Renal cortical epithelial cell (primary cell): ENCODE results near the gene WEE2. TPM values are rescaled to one million over a fixed set of nuclear protein-coding genes. Genes with fewer than 3 reads are reported as not detected.
"Not testable (repeated sequence)": the region's sequence is repeated elsewhere in the genome, so short reads cannot be mapped to it uniquely, and the experiment has no call there.

Source experiments
- DNase-seq: peaks from one replicate; pipeline ENCODE4 v3.0.0-alpha.2; 2011; ENCODE audit warnings: low read depth
- total RNA-seq: library from RNA; depleted of rRNA; stranded (reverse); fragments of >200 nt; gene quantifications from 2 replicates; pipeline ENCODE4 v1.2.3, GENCODE V29; 2014

WEE2 gene
- total RNA-seq: under 0.01 TPM in 1 of 2 replicates, not detected in the other

DNA sequence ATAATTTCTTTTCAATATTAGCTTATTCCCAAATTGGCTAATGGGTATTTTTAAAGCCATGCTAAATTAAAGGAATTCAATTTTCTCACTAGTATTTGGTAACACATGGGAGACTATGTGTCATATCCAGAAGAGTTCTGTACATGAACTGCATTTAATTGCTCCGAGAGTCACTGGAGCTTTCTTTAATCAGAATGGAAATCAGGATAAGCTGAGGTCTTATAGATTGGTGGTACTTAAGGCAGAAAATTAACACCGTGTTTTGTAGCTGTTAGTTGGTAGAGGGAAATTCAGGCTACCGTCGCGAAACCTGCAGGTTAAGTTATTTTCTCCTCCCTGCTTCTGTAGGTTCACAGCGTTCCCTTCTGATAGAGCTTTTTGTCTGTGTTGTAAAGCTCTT, at the start of gene WEE2:
TSS of gene WEE2 (plus strand) at position 3 of the 400 bp plus-strand sequence. CDS start 406 bp downstream, outside the sequence.
- DNase-seq: no peak

DNA sequence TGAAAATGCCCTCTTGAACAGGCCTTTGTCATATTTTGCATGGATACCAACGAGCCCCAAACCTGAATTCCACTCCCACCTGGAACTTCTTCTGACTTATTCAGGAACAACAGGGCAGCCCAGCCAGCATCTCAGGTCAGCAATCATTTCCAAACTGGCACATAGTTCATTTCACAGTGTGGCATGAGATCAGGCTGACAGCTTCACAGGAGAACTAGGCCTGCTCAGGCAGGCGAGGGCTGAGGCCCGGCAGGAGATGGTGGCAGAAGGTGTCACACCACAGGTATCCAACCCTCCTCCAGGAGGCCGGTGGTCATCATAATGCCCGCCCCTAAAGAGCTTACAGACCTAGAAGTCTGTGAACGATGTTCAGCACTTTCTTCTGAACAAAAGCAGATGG, 48.7 kb upstream of the WEE2 start:
- no peak for DNase-seq

DNA sequence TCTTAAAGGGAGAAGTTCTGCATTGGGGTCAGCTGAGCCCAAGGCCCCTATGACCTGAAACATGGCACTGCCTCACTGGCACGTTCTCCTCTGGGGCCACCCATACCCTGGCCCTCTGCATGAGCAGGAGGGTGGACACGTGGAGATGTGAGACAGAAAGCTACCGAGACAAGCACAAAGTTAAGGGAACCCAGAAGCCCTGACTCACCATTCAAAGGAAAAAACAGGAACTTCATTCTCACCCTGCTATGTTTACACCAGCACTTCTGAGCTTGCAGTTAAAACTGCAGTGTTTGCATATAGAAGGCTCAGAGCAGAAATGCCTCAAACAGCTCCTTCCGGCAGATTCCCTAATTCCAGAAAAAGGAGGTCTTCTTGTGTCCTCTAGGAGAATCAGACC, 47.9 kb upstream of the WEE2 start:
- no peak for DNase-seq

DNA sequence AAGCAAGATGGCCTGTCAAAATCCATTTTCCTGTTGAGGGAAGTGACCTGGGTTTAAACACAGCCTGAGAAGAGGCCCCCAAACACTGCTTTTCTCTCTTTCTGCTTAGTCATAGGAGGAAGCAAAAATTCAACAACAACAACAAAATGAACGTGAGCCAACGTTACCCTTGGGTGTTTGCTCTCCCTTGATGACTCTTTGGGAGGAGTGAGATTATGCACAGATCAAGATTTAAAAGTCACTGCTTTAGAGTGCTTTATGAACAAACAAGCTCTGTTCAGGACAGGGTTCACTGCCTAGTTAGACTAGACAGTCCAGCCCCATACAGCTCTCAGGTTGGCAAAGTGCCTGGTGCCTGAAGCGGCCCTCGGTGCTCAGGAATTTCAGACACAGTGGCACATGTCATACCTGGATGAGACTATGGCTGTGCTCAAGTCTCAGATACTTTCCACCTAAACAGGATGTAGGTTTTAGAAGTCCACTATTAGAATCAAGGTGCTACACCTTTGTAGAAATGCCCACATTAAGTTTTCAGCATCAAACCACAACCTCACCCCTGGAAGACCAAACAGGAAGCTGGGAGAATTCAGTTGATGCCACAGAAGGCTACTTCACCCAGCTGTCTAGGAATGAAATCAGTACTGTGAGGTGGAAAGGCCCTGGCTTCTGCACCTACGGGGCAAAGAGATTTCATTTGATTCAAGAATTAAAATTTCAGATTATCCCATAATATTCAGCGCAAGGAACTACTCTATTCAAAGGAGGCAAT, 44.9 kb upstream of the WEE2 start:
- DNase-seq: peak; percentile 87

DNA sequence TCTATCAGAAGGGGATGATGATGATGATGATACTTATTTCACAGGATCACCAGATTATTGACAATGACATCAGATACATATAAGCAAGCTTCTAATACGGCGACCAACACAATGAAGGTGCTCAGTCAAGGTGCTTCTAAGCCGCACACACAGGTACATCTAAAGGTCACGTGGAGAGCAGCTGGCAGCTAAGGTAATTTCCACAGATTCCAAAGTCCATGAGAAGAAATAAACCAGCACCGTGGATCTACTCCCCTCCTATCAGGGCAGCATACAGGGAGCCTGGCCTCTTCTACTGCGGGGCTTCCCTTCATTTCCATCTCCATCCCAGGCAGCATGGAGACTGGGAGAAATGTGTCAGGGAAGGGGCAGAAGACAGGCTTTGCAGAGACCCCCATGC, 43.7 kb upstream of the WEE2 start:
- no peak for DNase-seq

DNA sequence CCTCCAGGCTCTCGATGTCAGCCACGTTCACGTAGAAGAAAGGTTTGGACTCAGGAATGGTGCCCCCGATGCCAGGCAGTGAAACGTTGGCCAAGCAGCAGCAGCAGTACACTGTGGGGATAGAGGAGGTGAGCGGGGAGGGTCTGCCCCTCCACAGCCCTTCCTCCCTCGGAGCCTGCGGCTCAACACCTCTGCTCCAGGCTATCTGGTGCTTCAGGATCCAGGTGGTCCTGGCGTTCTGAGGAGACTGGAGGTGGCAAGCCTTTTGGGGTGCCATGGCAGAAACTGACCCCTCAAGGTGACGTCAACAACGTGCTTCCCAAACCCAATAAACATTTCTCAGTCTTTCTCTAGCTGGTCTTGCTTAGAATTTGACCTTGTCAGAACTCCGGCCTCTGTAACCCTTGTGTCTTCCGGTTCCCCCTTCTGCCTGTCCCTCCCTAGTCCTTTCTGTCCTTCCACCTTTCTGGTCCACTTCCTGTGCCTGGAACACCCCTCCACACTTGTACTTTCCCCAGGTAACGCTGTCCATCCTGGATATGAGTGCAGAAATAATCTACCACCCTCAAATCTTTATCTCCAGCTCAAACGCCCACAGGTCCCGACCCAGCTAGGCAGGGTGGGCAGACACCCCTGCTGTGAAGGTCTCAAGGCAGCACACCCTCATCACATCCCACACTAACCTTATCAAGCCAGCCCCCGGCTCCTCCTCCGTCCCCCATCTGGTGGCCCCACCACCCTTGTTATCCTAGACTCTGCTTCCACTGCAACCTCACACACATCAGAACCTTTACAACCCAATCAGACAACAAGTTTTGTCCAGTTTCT, 42.7 kb upstream of the WEE2 start:
- no peak for DNase-seq

DNA sequence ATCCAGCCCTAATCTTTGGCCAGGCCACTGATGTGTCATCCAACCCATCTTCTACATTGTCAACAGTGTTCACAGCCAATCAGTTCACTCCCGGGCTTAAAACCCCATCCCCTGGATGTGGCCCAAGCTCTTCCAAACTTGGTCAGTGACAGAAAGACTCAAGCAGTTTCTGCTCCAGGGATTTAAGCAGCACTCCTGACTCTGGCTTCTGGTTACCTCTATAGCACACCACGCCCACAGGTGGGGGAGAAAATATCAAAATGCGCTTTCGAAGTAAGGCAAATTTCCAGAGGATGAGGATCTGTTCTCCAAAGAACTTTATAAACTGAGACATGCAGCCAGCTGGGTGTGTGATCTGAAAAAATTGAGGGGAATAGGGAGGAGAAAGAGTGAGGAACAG, 42.1 kb upstream of the WEE2 start:
- no peak for DNase-seq

DNA sequence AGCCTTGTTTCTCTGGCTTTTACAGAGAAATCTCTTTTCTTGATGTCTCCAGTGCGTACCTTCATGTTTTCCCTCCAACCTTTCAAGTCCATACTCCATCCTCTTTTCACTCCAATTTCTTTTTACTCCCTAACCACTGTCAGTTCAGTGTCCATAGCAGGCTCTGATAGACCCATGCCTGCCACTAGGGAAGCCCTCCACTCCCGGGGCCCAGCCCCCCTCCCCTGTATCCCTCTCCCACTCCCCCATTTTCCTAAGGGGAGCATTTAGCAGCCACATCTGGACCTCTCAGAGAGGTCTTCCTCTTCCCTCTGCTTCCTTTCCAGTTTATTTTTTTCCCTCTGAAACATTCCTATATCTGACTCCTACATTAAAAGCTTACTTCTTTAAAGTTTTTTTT, 39.3 kb upstream of the WEE2 start:
- DNase-seq: no peak

DNA sequence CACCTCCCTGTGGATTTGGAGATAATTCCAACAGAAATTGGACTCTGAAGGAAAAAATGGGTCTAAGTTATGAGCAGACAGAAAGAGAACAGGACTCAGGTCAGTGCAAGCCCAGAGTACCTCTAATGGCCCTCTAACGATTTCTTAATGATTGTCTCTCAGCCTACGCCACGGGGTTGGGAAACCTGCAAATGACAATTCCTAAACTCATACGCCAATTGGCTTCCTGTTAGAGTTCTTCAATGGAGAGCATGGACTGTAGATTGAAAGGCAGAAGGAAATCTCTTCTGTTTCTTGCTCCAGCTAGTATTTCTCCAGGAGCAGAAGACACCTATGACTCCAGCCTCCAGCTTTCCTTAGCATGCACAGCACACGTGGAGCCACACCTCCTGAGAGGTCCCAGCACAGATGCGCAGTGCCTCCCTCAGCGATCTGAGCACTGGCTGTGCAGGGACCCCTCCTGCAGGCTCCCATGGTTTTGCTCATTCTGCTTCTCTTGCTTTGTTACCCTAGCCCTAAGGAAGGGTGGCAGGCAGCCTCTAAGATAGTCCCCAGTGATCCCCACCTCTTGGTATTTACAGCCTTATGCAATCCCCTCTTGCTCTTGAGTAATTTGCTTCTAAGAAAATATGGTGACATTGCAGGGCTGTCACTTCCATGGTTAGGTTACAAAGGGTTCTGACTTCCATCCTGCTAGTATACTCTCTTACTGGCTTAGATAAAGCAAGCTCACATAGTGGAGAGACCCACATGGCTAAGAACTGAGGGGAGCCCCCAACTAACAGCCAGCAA, 36.3 kb upstream of the WEE2 start:
- no peak for DNase-seq

DNA sequence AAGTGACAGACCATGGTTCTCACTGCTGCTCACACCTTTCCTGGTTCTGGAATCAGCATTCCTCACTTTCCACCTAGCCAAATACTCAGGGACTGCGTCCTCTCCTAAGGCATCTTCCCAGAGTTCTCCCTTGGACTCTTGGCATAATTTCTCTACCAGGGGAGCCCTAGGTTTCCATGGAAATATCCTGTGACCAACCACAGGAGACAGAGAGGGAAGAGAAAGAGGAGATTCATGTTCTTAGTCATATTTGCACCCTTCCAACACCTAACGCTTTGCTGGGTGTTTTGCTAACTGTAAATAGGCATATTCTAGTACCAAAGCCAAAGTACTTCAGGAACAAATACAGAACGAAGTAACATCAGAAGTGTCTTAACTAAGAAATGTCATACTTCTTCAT, 34.8 kb upstream of the WEE2 start:
- DNase-seq: peak; percentile 25

DNA sequence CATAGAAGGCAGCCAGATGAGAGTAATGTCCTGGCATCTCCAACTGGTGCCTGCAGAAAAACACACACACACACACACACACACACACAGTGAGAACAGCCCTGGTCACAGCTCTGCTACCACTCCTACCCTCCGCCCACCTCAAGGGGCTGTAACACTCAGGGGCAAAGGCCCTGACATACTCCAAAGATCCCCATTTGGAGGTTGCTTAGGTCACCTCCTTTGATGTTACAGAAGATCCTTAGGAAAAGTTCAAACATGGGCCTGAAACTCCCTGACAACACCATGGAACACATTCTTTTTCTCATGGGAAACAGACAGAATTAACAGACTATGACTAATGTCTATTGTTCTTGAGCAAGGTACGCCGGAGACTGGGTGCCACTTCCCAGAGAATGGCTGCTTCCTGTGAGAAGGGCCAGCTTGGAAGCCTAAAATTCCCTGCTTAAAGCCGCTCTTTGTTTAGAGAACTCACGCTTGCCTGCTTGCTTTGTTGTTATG, 33.9 kb upstream of the WEE2 start:
- peak; percentile 98 for DNase-seq

DNA sequence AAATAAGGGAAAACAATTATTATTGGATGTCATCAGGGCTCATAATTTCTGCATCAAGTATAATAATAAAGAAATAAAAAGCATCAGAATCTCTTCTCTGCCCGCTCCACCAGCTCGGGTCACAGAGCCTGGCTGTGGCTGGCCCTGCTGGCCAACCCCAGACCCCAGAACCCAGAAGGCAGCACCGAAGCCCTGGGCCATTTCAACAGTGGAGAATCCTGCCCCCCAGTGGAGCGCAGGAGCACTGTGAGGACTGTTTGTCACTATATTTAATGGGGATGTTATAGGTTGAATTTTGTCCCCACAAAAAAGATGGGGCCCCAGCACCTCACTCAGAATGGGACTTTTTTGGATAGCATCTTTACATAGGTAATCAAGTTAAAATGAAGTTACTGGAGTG, 33.5 kb upstream of the WEE2 start:
- DNase-seq: no peak

DNA sequence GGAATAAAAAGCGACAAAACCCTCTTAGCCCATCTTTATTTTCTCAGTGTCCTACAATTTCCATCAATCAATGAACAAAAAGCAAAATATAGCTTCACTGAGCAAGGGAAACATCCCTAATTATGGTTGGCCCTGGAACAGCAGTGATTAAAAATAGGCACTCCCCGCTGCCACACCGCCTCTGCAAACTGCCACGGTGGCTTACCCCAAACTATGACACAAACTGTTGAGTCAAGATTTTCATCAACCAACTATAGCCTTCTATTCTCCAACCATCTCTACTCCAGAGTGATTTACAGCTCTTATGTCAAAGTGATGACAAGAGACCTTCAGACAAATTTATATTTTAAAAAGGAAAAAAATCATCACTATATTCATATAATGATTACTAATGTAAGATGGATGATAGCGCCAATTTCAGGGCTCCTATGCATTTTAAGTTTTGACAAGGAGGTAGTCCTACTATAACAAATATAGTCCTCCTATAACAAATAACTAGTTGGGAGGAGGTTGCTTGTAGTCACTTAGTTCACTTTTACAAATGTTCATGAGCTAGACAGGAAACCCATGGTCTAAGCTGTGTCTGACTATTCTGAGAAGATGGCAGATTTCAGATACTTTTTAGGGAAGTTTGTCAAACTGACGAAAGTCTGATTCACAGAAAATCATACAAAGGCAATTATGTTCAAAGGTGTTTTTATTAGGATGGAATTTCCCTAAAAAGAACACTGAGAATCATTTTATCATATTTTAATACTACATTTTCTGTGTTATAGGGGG, 32.5 kb upstream of the WEE2 start:
- no peak for DNase-seq

DNA sequence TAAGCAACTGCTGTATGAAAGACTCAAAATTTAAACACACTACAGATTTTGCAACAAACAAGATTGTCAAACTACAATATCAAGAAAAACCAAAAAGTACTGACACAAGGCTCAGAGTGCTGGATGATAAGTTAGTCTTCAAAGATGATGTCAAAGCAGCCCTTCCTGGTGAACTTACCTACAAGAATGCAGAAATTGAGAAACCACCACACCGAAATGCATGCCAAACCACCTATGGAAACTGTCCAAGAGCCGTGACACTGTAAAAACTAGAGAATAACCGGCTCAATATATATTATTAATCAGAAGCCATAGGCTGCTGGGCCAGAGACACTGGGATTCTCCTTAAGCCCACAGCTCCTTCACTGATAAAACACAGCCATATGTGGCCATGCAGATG, 31.5 kb upstream of the WEE2 start:
- DNase-seq: no peak

DNA sequence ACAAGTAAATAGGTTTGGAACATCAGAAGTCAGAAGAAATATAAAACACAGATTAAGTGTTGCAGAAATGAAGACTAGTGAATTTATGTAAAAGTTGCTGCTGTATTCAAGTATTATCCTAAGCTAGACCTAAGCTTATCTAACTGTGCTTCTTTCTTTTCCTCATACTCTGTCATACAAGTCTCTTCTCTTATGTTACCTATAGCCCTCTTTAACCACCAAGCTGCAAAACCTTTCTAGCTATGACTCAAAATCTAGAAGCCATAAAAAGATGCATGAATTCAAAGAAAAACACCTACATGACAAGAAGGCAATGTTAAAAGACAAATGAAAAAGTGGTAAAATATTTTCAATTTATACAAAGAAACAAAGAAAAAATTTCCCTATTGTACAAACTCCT, 29.1 kb upstream of the WEE2 start:
- no peak for DNase-seq

DNA sequence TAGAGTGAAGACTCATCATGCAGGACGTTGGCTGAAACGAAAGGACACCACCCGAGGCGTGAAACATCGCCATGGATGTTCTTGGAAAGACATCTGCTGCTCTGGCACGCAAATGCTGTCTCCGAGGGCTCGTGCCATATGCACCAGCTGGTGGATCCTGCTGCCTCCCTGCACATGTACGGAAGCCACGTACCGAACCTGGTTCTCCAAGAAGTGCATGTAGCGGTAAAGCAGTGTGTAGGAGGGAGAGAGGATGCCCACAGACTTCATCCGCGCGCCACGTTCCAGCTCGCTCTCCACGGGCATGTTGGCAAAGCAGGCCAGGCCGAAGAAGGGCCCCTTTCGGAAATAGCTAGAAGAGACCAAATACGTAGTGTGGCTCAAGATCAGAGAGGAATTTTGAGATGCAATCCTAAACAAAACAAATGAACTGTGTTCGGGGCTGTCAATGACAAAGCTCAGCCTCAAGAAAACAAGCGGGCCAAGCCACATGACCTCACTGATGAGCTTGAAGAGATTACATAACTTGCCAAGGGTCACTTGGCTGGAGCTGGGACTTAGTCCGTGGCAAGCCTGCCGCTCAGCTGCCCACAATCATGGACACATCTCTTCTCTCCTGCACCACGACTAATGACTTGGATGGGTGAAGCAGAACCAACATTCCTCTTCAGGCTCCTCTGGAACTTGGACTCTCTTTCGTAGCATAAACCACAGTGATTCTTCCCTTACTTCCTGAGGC, 22.7 kb upstream of the WEE2 start:
- DNase-seq: peak; percentile 76

DNA sequence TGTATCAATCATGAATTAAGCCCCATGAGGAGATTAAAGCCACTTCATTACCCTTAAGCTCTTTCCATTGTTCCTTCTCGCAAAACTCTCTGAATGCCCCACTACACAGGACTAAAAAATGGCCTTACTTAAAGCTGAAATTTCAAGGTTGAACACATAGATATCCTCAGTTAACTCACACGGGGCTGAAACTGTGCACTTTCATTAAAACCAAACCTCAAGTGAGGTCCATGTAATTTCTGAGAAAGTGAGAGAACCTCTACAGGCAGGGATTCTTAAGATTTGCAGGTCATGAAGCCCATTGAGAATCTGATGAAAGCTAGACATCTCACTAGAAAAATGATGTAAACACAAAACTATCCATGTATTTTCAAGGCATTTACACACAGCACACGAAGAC, 22.1 kb upstream of the WEE2 start:
- DNase-seq: no peak

DNA sequence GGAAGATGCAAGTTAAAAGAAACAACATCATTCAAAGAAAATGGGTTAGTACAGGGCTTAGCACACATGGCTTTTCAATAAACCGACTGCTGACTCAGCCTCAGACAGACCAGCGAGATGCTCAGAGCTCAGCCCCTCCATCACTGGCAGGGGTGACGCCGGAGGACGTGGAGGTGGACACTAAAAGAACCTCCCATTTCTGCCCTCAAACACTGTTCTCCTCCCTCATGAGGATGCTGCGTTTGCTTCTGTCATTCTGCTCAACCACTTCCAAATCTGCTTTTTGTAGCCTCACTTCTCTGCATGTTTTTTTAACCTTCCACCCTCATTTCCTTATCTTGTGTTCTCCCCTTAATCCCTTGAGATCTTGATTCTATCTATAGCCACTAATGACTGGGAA, 21.5 kb upstream of the WEE2 start:
- no peak for DNase-seq

DNA sequence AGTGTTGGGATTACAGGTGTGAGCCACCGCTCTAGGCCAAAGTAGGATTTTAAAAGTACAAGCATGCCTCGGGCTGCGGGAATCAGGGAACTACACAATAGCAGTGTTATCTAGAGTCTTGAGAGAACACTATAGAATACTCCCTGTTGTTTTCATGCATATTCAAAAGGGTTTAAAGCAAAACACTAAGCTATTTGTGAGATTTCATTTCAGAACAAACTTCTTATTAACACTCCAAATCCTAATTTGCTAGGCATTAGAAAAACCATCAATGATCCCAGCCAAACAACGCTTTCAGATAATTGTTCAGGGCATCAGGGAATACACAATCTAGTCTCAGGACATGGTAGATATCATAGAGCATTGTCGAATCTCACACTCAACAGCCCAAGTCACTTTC, 20.1 kb upstream of the WEE2 start:
- DNase-seq: no peak

DNA sequence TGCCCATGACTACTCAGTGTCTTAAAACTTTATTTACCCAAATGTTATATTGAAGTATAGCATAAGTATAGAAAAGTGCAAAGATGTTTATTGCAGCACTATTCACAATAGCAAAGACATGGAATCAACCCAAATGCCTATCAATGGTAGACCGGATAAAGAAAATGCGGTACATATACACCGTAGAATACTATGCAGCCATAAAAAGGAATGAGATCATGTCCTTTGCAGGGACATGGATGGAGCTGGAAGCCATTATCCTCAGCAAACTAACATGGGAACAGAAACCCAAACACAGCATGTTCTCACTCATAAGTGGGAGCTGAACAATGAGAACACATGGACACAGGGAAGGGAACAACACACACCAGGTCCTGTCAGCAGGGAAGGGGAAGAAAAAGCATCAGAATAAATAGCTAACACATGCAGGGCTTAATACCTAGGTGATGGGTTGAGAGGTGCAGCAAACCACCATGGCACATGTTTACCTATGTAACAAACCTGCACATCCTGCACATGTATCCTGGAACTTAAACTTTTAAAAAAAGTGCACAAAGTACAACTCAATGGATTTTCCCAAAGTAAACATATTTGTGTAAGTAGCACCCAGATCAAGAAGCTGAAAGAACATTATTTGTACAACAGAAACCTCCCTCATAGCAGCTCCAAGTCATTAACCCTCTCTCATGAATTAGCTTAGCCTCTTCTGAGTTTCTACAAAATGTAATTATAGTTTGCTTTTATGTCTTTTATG, 18.9 kb upstream of the WEE2 start:
- DNase-seq: not testable (repeated sequence)
